GM18498 (cell line): ENCODE results near the gene WAC.
A peak's percentile ranks its signal among the peaks of the same experiment; 100 is the strongest.
"Not testable (repeated sequence)": the region's sequence is repeated elsewhere in the genome, so short reads cannot be mapped to it uniquely, and the experiment has no call there.

Experiments
- ATAC-seq: cut with Tn5 transposase; IDR thresholded peaks from one replicate; pipeline ENCODE4 v1.9.1; 2021; ENCODE audit warnings: mild to moderate bottlenecking, moderate library complexity; ENCODE audit not compliant: unreplicated experiment

Gene WAC, protein sequence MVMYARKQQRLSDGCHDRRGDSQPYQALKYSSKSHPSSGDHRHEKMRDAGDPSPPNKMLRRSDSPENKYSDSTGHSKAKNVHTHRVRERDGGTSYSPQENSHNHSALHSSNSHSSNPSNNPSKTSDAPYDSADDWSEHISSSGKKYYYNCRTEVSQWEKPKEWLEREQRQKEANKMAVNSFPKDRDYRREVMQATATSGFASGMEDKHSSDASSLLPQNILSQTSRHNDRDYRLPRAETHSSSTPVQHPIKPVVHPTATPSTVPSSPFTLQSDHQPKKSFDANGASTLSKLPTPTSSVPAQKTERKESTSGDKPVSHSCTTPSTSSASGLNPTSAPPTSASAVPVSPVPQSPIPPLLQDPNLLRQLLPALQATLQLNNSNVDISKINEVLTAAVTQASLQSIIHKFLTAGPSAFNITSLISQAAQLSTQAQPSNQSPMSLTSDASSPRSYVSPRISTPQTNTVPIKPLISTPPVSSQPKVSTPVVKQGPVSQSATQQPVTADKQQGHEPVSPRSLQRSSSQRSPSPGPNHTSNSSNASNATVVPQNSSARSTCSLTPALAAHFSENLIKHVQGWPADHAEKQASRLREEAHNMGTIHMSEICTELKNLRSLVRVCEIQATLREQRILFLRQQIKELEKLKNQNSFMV

GRCh38 chr10:28532337-28533185 lies at the start of gene WAC:
WAC (plus strand) TSS chr10:28533118; CDS start chr10:28533580, 462 bp downstream.
- ATAC-seq, result peak; percentile 81

DNA sequence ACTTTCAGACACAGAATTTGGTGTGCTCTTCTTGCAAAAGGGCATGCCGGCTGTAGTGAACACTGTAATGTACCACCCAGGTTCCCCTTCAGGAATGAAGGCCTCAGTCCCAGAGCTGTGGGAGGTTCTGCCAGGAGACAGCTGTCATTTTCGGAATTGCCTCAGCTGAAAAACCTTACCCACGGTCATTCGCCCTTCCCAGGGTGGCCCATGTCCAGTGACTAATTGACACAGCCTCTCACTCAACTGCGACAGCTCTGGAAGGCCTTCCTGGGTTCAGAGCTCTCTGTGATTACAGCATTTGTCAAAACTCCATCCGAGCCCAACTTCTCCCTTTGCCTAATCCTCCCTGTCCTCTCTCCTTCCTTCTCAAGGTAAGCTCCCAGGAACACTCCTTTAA lies 43.7 kb upstream of the WAC start:
- ATAC-seq, result no peak

- not testable (repeated sequence) for ATAC-seq
Observed at GRCh38 chr10:28490256-28490865, 42.6 kb upstream of the WAC start.

DNA sequence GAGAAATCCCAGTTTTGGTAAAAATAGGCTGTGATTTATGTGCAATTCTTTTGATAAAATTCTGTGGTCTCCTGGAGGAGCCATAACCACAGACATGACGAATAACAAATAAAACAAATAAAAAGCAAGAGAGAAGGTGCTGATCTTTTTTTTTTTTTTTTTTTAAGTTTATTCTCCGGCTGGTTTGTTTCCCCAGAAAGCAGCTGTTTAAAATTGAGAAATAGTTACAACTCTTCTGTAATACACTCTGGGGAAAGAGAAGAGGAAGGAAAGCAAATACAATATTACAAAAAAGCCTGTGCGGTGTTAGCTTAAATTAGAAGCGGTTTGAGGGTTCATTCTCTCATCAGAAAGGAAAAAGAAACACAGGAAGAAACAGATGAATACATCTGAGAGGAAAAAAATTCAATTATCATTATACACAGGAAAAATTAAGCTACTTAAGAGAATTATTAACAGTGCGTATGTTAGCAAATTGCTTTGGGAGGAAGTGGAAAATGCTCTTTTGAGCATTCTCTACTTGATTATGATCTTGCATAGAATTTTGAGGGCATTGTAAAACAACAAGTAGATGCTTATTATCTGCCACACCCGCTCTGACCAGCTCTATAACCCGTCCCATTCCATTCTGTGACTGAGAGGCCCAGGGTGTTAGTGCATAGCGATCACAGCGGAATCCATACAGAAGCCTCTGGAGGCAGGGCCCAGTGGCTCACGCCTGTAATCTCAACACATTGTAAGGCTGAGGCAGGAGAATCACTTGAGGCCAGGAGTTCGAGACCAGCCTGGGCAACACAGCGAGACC lies 40.6 kb upstream of the WAC start:
- no peak for ATAC-seq

DNA sequence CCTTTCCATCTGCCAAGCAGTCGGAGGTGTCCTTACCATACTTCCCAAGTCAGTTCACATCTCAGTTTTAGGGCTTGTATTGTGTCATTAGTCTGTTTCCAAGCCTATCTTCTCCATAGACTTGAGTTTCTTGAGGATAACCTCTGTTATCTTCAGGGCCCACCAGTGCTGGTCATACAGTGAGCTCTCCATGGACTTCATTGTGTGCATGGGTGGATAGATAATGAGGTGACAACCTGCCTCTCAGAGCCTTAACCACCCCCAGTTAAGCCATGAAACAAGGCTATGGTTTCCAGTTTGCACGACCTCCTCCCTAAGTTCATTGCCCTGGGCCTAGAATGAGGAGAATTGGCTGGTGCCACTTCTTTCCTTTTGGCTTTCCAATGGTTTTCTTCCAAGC lies 38.5 kb upstream of the WAC start:
- ATAC-seq, result no peak

DNA sequence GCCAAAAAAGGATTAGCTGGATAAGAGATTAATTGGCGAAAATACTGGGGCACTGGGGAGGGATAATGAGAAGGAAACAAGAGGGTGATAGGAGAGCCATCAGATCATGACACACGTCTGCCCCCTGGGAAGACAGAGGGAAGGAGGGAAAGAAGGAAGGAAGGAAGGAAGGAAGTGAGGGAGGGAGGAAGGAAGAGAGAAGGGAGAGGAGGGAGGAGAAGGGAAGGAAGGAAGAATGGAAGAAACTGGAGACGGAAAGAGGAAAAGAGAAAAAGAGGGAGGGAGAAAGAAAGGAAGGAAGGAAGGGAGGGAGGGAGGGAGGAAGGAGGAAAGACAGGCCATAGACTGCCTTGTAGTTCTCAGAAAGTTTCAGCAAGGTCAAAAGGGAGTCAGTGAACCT lies 37.8 kb upstream of the WAC start:
- ATAC-seq, result no peak

- ATAC-seq, result no peak
Observed at GRCh38 chr10:28496017-28496416, 36.9 kb upstream of the WAC start.

DNA sequence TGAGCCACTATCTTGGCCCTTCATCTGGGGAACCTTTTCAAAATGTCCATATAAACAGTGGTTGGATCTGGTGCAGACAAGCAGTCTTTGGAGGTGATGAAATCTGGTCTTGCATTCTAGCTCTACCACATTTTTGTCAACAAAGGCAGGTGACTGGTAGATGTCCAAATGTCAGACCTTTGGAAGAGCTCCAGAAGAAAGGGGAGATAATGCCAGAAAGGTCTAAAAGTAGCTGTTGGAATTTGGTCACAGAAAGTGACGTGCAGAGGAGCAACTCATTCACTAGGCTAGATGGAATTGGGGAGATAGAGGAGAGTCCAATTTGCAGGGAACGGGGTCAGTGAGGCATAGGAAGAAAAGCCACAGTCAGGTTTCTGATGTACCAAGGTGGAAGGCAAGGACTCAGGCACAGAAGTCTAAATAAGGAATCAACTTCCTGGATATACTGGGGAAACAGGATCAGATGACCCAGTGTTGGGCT lies 36.4 kb upstream of the WAC start:
- ATAC-seq, result no peak

DNA sequence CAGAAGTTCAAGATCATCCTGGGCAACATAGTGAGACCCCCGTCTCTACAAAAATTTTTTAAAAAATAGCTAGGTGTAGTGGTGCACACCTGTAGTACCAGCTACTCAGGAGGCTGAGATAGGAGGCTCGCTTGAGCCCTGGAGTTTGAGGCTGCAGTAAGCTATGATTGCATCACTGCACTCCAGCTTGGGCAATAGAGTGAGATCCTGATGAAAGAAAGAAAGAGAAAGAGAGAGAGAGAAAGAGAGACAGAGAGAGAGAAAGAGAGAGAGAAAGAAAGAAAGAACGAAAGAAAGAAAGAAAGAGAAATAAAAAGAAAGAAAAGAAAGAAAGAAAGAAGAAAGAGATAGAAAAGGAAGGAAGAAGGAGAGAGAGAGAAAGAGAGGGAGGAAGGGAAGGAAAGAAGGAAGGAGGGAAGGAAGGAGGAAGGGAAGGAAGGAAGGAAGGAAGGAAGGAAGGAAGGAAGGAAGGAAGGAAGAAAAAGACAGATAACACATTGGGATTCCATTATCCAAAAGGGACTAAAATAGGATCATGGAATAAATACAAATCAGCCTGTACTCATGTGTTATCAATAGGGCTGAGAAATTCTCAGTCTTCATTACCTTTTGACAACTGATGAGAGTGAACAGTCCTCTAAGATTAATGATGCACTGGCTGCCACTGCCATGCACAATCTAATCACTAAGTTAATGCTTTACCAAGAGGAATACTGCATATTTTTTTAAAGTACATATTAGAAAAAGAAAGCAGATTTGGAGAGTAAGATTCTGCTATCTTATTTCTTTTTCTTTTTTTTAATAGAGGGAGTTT lies 35.4 kb upstream of the WAC start:
- no peak for ATAC-seq

DNA sequence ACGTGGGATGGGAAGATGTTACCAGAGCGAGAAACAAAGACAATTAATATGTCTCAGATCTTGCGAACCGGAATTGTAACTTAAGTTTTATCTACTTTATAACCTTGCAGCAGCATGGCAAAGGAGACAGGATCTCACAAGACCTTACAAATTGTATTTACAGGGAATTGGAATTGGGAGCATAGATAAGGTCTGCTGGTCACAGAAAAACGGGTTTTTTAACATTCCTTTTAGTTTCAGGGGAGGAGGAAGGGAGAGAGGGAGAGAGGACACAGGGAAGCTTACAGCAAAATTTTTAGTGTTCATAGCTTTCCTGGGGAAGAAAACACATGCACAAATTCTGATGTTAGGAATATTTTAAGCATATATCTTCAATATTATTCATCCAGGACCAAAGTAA lies 32.7 kb upstream of the WAC start:
- not testable (repeated sequence) for ATAC-seq

GRCh38 chr10:28503114-28503513 lies 29.8 kb upstream of the WAC start:
- no peak for ATAC-seq

DNA sequence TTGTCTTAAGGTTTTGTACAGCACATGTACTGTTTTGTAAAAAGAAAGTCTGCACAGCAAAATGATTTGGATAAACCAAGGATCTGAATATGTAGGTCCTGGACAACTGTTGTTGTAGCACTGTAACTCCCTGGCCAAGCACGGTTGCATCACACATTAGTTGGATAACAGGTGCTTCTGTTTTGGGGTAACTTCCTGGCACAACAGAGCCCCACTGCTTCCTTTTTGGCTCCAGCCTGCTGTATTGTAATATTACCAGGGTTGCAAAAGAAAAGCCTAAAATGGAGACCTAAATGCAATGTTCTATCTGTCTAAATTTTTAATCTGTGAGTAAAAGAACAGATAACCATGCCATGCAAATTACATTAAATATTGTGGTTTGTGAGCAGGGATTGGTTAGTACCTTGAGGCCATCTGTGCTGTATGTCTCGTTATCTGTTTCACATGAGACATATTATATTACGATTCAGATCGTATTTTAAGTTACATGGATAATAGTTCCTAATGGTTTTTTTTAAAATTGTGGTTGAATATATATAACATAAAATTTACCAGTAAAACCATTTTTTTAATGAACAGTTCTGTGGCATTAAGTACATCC lies 27.5 kb upstream of the WAC start:
- ATAC-seq, result no peak

DNA sequence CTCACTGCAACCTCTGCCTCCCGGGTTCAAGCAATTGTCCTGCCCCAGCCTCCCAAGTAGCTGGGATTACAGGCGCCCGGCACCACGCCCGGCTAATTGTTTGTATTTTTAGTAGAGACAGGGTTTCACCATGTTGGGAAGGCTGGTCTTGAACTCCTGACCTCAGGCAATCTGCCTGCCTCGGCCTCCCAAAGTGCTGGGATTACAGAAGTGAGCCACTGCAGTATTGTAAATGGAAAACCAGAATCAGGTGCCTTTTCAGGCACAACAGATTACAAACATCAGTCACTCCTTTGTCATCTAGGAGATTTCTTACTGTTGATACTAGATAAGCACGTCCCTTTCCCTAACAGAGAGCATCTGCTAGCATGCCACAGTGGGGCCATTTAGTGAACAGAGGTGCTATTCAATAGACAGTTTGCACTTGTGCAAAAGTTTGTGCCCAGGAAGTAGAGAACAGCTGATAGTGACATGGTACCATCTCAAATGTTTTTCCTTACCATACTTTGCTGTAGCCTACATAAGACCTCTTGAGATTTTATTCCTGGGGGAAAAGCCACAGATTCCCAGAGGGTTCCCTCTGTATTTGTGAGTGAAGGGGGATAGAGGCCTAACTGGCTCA lies 24.5 kb upstream of the WAC start:
- ATAC-seq, result no peak

DNA sequence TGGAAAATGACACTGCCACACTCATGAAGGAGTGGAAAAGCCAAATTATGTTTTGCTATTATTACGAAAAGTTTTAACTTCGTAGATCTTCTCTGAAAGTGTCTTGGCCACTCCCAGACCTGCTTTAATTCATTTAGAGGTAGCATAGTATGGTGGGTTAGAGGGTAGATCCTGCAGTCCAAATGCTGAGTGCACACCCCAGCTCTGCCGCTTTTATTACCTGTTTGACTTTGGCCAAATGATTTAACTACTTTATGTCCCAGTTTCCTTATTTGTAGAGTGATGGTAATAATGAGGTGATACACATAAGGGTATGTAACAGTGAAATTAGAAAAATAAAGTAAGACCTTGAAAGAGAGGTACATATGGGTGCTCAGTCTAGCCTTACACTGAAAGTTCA lies 23.6 kb upstream of the WAC start:
- ATAC-seq, result no peak

DNA sequence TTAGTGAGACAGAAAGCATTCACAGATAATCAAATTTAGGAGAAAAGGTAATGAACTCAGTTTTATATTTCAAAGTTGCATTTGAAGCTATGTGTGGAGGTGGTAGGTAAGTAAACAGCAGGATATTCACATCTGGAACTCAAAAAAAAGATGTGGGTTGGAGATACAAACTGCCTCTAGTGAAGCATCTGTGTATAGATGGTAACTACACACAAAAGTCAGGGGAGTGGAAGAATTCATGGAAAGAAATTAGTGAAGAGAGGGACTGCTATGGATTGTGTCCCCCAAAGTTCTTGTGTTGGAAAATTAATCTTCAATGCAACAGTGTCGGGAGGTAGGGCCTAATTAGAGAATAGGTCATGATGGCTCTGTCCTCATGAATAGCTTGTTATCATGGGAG lies 18.3 kb upstream of the WAC start:
- no peak for ATAC-seq

GRCh38 chr10:28520346-28520745 lies 12.6 kb upstream of the WAC start:
- ATAC-seq, result no peak

- not testable (repeated sequence) for ATAC-seq
Observed at GRCh38 chr10:28520828-28521227, 12.1 kb upstream of the WAC start.

- ATAC-seq, result not testable (repeated sequence)
Observed at GRCh38 chr10:28521961-28522360, 11.0 kb upstream of the WAC start.
